Esophagus muscularis mucosa (tissue), 3 donors: ENCODE data around the gene NCK1.

ENCODE experiments used
- EP300 ChIP-seq: sonication (generic); formaldehyde crosslinking; IDR thresholded peaks from one replicate; pipeline ENCODE4 v1.6.1; 2017; ENCODE audit warnings: antibody characterized with exemption
- TF ChIP-seq, protein P1 (sequence below), 3 experiments: fragments of 200-600 bp in 2 of 3; fragments of 450-650 bp in 1 of 3; sonication (generic) in 2 of 3; IDR thresholded peaks; one replicate each; pipeline ENCODE4 v1.5.1; 2017 to 2019; ENCODE audit warnings: antibody characterized with exemption in 3 of 3, mild to moderate bottlenecking in 2 of 3, moderate library complexity in 1 of 3

DNA sequence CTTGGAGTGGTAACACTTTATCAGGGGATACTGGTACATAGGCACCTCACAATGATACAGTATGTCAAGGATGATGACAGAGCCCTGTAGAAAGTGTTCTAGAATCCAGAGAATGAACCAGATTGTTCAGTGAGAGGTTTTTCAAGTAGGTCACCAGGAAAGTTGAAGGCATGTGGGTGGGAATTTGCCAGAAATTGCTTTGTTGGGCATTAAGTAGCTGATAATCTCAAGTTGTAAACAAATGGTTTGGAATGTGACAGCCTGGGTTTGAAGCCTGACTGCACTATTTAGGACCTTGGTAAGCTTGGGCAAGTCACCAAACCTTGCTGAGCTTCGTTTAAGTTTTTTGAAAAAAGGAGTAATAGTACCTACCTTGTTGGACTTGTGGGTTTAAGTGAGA is 30.5 kb upstream of the NCK1 start:
- TF ChIP-seq, protein P1, sequence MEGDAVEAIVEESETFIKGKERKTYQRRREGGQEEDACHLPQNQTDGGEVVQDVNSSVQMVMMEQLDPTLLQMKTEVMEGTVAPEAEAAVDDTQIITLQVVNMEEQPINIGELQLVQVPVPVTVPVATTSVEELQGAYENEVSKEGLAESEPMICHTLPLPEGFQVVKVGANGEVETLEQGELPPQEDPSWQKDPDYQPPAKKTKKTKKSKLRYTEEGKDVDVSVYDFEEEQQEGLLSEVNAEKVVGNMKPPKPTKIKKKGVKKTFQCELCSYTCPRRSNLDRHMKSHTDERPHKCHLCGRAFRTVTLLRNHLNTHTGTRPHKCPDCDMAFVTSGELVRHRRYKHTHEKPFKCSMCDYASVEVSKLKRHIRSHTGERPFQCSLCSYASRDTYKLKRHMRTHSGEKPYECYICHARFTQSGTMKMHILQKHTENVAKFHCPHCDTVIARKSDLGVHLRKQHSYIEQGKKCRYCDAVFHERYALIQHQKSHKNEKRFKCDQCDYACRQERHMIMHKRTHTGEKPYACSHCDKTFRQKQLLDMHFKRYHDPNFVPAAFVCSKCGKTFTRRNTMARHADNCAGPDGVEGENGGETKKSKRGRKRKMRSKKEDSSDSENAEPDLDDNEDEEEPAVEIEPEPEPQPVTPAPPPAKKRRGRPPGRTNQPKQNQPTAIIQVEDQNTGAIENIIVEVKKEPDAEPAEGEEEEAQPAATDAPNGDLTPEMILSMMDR (IDR thresholded peaks at IDR 0.05): no peak
- no peak for TF ChIP-seq EP300
